ENCODE data around the gene LEPR. TPM values are rescaled to one million over a fixed set of nuclear protein-coding genes. Genes with fewer than 3 reads are reported as not detected.

Gene LEPR, protein sequence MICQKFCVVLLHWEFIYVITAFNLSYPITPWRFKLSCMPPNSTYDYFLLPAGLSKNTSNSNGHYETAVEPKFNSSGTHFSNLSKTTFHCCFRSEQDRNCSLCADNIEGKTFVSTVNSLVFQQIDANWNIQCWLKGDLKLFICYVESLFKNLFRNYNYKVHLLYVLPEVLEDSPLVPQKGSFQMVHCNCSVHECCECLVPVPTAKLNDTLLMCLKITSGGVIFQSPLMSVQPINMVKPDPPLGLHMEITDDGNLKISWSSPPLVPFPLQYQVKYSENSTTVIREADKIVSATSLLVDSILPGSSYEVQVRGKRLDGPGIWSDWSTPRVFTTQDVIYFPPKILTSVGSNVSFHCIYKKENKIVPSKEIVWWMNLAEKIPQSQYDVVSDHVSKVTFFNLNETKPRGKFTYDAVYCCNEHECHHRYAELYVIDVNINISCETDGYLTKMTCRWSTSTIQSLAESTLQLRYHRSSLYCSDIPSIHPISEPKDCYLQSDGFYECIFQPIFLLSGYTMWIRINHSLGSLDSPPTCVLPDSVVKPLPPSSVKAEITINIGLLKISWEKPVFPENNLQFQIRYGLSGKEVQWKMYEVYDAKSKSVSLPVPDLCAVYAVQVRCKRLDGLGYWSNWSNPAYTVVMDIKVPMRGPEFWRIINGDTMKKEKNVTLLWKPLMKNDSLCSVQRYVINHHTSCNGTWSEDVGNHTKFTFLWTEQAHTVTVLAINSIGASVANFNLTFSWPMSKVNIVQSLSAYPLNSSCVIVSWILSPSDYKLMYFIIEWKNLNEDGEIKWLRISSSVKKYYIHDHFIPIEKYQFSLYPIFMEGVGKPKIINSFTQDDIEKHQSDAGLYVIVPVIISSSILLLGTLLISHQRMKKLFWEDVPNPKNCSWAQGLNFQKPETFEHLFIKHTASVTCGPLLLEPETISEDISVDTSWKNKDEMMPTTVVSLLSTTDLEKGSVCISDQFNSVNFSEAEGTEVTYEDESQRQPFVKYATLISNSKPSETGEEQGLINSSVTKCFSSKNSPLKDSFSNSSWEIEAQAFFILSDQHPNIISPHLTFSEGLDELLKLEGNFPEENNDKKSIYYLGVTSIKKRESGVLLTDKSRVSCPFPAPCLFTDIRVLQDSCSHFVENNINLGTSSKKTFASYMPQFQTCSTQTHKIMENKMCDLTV
- total RNA-seq (1 to 10 TPM; 1.8 to 7.8 (median 4.7) TPM), polyA plus RNA-seq (1 to 10 TPM in 2 of 3 donors, under 1 TPM in 1; 0.73 to 2.1 (median 1.5) TPM)
- long read RNA-seq, donor 1, full-length matches to known transcripts = 3 of 9 reads
- long read RNA-seq, donor 1, partial matches to known transcripts = 0 of 9 reads
- long read RNA-seq, donor 1, other reads (novel, unspliced or antisense) = 6 of 9 reads
- long read RNA-seq, donor 2, full-length matches to known transcripts = 1 of 24 reads
- long read RNA-seq, donor 2, partial matches to known transcripts = 0 of 24 reads
- long read RNA-seq, donor 2, other reads (novel, unspliced or antisense) = 23 of 24 reads

GRCh38 chr1:65420590-65421350, at the start of gene LEPR, which contains the start of gene LEPROT:
Gene LEPR, plus strand, starts transcription at chr1:65420668. Its CDS starts 144,898 bp downstream, at chr1:65565566.
Gene LEPROT, plus strand, starts transcription at chr1:65420668. Its CDS starts 57 bp downstream, at chr1:65420725.
- WGBS, 3 donors = 0 to 1% (median 0%) methylated on average over 36 to 60 of the region's 60 CpGs
- Histone ChIP-seq H3K36me3 (ENCODE audit: insufficient read depth in 1 of 2, low read depth in 1 of 2) (peaks cover 0 to 9% of the 10 kb centered on the region in 2 donors), H3K27ac (peak within 1 kb of the TSS; percentile 98), H3K4me1 (peaks cover 34% of the 10 kb centered on the region), H3K27me3 (ENCODE audit: insufficient read depth in 3 of 3, low read length in 2 of 3) (no peaks in the 10 kb centered on the region), H3K4me3 (peak within 1 kb of the TSS; percentile 91), H3K9me3 (no peaks in the 10 kb centered on the region)
- DNase-seq = no peak
- intact Hi-C loops (cut with DNase I) = loop anchor here (5.0 to 10.0 kb wide), 4 partner anchors 92 to 356 kb away; no protein-coding TSS in a partner anchor
- ATAC-seq = no peak
- TF ChIP-seq CTCF (IDR thresholded peaks at IDR 0.05) = no peak

DNA sequence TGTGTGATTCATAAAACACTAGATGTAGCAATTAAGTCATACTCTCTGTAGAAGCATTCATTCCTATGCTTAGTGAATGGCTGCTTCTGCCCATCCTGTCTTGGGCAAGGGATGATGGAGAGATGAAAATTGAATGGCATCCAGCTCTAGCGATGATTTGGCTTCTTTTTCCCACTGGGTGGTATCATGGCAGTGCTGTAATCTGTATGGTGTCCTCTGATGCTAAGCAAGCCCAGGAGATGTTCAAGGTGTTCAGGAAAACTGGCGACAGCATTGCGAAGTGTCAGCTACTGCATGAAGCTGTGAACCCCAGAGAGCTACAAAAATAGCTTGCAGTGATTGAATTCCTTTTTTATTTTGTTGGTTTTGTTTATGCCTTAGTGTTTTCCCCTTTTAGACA, 48.9 kb upstream of the LEPR start:
- ATAC-seq (no peak), DNase-seq (no peak)
- H3K4me1 ChIP-seq = no peaks in the 10 kb centered on the region
- no peaks in the 10 kb centered on the region for H3K36me3 ChIP-seq (ENCODE audit: insufficient read depth in 1 of 2, low read depth in 1 of 2)
- WGBS, 3 donors = 80 to 88% (median 83%) methylated on average over 3 of the region's 3 CpGs
- H3K9me3 ChIP-seq = no peaks in the 10 kb centered on the region
- no peaks in the 10 kb centered on the region for H3K27me3 ChIP-seq (ENCODE audit: insufficient read depth in 3 of 3, low read length in 2 of 3)
- no peak overlapping the region for H3K4me3 ChIP-seq
- no peak overlapping the region for H3K27ac ChIP-seq
- no peak for TF ChIP-seq CTCF (IDR thresholded peaks at IDR 0.05)
- intact Hi-C loops (cut with DNase I) = no loop called here

DNA sequence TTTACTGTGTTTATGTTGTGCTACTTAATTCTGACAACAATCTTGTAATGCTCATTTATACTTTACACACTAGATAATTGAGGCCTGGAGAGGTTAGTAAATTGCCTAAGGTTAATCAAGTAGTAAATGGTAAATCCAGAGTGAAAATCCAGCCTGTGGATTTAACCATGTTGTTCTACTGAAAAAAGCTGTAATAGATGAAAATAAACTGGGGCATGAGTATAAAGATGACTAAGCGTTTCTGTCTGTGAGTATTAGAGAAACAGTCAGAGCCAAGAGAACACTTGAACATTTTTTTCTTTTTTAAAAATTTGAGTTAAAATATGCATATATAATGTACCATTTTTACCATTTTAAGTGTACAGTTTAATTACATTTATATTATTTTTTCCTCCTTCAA, 47.9 kb upstream of the LEPR start:
- H3K27me3 ChIP-seq (ENCODE audit: insufficient read depth in 3 of 3, low read length in 2 of 3) = no peaks in the 10 kb centered on the region
- H3K9me3 ChIP-seq = no peaks in the 10 kb centered on the region
- intact Hi-C loops (cut with DNase I) = no loop called here
- no peaks in the 10 kb centered on the region for H3K36me3 ChIP-seq (ENCODE audit: insufficient read depth in 1 of 2, low read depth in 1 of 2)
- DNase-seq (no peak), ATAC-seq (no peak)
- no peaks in the 10 kb centered on the region for H3K4me1 ChIP-seq
- H3K4me3 ChIP-seq = no peak overlapping the region
- 70 to 81% (median 70%) methylated on average over 1 of the region's 1 CpG for WGBS, 3 donors
- H3K27ac ChIP-seq = no peak overlapping the region
- TF ChIP-seq CTCF (IDR thresholded peaks at IDR 0.05) = no peak

All from psoas muscle (tissue), 8 donors.